ENCODE data around the gene PACS1. TPM values are rescaled to one million over a fixed set of nuclear protein-coding genes. Genes with fewer than 3 reads are reported as not detected.
"Not testable (repeated sequence)": the region's sequence is repeated elsewhere in the genome, so short reads cannot be mapped to it uniquely, and the experiment has no call there.

Gene PACS1
- total RNA-seq, 1 experiment from 2014 or later = 30.0 TPM

DNA sequence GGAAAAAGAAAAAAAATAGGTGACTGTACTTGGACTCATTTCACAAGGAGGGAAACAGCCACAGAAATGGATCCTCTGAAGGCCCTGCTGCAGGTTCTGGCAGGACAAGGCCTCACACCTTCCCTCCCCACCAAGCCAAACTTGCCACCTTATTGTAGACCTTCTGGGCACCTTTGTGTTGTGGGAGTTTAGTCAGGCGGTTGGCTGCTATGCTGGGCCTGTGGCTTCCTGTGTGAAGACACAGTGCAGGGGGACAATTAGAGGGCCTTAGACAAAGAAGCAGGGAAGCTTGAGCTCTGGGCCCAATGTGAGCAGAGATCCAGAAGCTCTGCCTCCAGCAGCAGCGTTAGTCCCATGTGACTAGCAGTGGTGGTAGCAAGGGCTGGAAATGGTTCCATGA is 202.5 kb downstream of the PACS1 start:
- no peak for DNase-seq (ENCODE audit: low read depth)

GRCh38 chr11:66274219-66274618 is 204.1 kb downstream of the PACS1 start:
- DNase-seq (ENCODE audit: low read depth) = no peak

GRCh38 chr11:66275396-66275795 is 205.3 kb downstream of the PACS1 start:
- peak; percentile 78 for DNase-seq (ENCODE audit: low read depth)

DNA sequence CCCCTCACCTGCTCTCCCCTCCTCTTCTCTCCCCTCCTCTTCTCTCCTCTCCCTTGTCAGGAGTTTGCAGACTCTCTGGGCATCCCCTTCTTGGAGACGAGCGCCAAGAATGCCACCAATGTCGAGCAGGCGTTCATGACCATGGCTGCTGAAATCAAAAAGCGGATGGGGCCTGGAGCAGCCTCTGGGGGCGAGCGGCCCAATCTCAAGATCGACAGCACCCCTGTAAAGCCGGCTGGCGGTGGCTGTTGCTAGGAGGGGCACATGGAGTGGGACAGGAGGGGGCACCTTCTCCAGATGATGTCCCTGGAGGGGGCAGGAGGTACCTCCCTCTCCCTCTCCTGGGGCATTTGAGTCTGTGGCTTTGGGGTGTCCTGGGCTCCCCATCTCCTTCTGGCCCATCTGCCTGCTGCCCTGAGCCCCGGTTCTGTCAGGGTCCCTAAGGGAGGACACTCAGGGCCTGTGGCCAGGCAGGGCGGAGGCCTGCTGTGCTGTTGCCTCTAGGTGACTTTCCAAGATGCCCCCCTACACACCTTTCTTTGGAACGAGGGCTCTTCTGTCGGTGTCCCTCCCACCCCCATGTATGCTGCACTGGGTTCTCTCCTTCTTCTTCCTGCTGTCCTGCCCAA is 206.0 kb downstream of the PACS1 start:
- DNase-seq (ENCODE audit: low read depth) = no peak

- DNase-seq (ENCODE audit: low read depth) = not testable (repeated sequence)
Observed at GRCh38 chr11:66276619-66277018, 206.5 kb downstream of the PACS1 start.

GRCh38 chr11:66277064-66277463 is 207.0 kb downstream of the PACS1 start:
- not testable (repeated sequence) for DNase-seq (ENCODE audit: low read depth)

- DNase-seq (ENCODE audit: low read depth) = no peak
Observed at GRCh38 chr11:66277471-66278362, 207.6 kb downstream of the PACS1 start, which contains the start of gene CNIH2. CNIH2 (plus strand) TSS chr11:66278175; CDS start chr11:66278457, 282 bp downstream.

GRCh38 chr11:66278363-66279091 is 208.5 kb downstream of the PACS1 start:
- peak; percentile 54 for DNase-seq (ENCODE audit: low read depth)

- no peak for DNase-seq (ENCODE audit: low read depth)
Observed at GRCh38 chr11:66279092-66279734, 209.1 kb downstream of the PACS1 start.

DNA sequence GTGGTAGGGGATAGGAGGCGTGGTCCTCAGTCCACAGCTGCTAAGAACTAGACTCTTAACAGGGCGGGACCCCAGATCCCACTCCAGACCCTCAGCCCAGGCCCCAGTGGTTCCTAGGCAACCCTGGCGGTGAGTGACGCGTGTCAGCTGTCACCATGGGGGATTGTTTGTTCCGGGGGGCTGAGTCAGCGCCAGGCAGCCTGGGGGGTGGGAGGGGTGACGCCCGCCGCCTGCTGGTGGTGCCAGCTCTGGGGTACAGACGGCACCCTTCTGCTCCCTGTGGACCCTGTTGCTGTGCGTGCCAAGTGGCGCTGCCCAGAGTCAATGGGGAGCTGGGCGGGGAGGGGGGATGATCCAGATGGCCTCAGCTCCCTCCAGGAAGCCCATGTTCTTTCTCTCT is 210.4 kb downstream of the PACS1 start:
- DNase-seq (ENCODE audit: low read depth) = no peak

GRCh38 chr11:66281001-66281400 is 210.9 kb downstream of the PACS1 start:
- no peak for DNase-seq (ENCODE audit: low read depth)

- DNase-seq (ENCODE audit: low read depth) = no peak
Observed at GRCh38 chr11:66281776-66282467, 211.8 kb downstream of the PACS1 start.

DNA sequence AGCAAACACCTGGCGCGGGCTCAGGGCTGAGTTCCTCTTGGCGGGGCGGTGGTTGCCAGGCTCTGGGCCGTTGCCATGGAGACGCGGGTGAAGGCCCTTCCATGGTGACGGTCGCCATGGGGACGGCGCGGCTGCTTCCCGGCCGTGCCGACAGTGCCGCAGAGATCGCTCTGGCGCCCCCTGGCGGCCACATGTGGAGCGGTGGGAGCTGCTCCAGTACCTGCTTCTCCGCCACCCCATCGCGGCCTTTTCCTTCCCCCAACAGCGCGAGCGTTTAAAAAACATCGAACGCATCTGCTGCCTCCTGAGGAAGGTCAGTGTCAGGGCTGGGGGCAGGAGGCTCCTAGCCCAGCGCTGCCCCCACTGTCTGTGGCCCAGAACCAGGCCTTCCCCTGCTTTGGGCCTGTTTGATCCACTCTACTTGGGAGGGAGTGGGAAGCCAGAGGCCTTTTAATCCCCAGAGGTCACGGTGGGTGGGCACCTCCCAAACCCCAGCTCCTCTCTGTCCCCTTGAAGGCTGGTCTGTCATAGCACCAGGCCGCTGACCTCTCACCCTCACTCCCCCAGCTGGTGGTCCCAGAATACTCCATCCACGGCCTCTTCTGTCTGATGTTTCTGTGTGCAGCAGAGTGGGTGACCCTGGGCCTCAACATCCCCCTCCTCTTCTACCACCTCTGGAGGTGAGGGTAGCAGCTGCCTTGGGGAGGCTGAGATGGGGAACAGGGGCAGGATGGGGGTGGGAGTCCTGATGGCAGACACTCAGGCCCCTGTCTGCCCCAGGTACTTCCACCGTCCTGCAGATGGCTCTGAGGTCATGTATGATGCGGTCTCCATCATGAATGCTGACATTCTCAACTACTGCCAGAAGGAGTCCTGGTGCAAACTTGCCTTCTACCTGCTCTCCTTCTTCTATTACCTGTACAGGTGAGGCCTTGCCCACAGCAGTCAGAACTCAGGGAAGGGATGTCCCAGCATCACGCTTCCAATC is 212.7 kb downstream of the PACS1 start:
- peak; percentile 91 for DNase-seq (ENCODE audit: low read depth)

GRCh38 chr11:66283461-66284105 is 213.5 kb downstream of the PACS1 start:
- no peak for DNase-seq (ENCODE audit: low read depth)

GRCh38 chr11:66284526-66285078 is 214.5 kb downstream of the PACS1 start:
- DNase-seq (ENCODE audit: low read depth) = no peak

DNA sequence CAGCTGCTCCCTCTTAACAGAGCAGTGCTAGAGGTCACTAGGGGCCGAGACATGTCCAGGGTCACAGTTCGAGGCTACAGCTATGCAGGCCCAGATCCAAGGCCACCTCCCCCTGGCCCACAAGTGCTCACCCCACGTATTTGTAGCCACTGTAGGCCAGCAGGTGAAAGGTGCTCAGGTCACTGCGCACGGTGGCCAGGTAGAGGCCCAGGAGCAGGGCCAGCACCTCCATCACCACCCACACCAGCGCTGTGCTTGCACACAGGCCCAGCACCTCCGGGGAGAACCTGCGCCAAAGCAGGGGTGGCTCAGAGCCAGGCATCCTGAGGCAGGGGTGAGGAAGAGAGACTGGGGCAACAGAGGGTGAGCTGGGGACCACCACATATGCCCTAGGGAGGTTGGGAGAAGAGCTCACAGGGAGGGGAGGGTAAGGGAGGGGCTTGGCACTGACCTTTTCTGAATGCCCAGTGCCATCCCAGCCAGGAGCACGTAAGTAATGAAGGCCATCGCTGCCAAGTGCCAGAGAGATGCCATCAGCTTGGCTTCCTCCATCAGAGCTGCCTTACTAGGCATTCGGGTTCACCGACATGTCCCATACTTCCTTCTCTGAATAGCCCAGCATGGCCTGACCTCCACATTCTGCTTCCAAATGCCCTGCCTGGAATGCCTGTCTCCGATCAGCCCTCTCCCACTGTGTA is 215.3 kb downstream of the PACS1 start:
- no peak for DNase-seq (ENCODE audit: low read depth)

GRCh38 chr11:66286699-66287098 is 216.6 kb downstream of the PACS1 start:
- no peak for DNase-seq (ENCODE audit: low read depth)

GRCh38 chr11:66287211-66287888 is 217.3 kb downstream of the PACS1 start:
- DNase-seq (ENCODE audit: low read depth) = no peak

Measured in LHCN-M2 (cell line).